HCT116 (cell line): ENCODE results near the gene RSRC1. TPM values are rescaled to one million over a fixed set of nuclear protein-coding genes. Genes with fewer than 3 reads are reported as not detected.

Source experiments
- ATAC-seq: fragments of 200-7000 bp; cut with Tn5 transposase; 2 replicates; pipeline ENCODE4 v1.9.1; 2020; ENCODE audit warnings: mild to moderate bottlenecking, moderate library complexity
- BruUV-seq: library from RNA; stranded (reverse); fragments of 400-500 nt; replicated peaks from 2 replicates; lab custom pipeline; 2021; lab: Mats Ljungman, UMichigan
- CTCF ChIA-PET: fragments of 300-600 bp; sonication (Branson Sonifier 250); formaldehyde crosslinking; loops from one replicate; lab custom pipeline; 2021; ENCODE audit warnings: antibody characterized with exemption; lab: Charles Lee
- POLR2A ChIA-PET: fragments of 300-600, 350-600 bp; sonication (Branson Sonifier 250); formaldehyde crosslinking; loops from one replicate; lab custom pipeline; 2021; ENCODE audit warnings: antibody characterized with exemption; lab: Charles Lee
- RAD21 ChIA-PET, 2 experiments: fragments of 300-600 bp; sonication (Branson Sonifier 250); formaldehyde crosslinking; loops; one replicate each; lab custom pipeline; 2023; ENCODE audit warnings: low total read pairs in 2 of 2; ENCODE audit not compliant: uncharacterized antibody in 2 of 2, unreplicated experiment in 2 of 2, low non-redundant PET in 1 of 2; lab: Charles Lee
- DNase-seq: peaks from one replicate; pipeline ENCODE4 v3.0.0-alpha.2; 2010; ENCODE audit warnings: low read depth, low spot score
- H2AFZ ChIP-seq: fragments of 200-600 bp; shearing (Covaris generic), sonication (generic); 2 replicates; pipeline ENCODE4 v1.6.1; 2017; ENCODE audit warnings: low read depth, mixed run types, mixed read lengths, antibody characterized with exemption, low read length; ENCODE audit not compliant: poor library complexity, severe bottlenecking
- H3K27ac ChIP-seq: 2 replicates; pipeline ENCODE4 v1.5.1; 2012; ENCODE audit warnings: low read depth, low read length
- H3K27me3 ChIP-seq: fragments of 200-600 bp; sonication (generic); 2 replicates; pipeline ENCODE4 v1.6.1; 2016; ENCODE audit warnings: mixed run types, low read length, mixed read lengths; ENCODE audit not compliant: insufficient read depth
- H3K36me3 ChIP-seq, 2 experiments: fragments of 200-500 bp in 1 of 2; fragments of 200-600 bp in 1 of 2; sonication (Bioruptor generic) in 1 of 2; sonication (generic) in 1 of 2; 2 replicates each; pipeline versions ENCODE4 v1.5.1 to v1.6.1; 2014 to 2016; ENCODE audit warnings: low read length in 2 of 2, inconsistent platforms in 1 of 2, mixed read lengths in 1 of 2, mixed run types in 1 of 2; ENCODE audit not compliant: insufficient read depth in 2 of 2, control insufficient read depth in 1 of 2
- H3K4me1 ChIP-seq, 2 experiments: fragments of 200-600 bp in 1 of 2; sonication (generic) in 1 of 2; 2 replicates each; pipeline versions ENCODE4 v1.5.1 to v1.6.1; 2012 to 2017; ENCODE audit warnings: low read length in 2 of 2, inconsistent platforms in 1 of 2, mild to moderate bottlenecking in 1 of 2, mixed read lengths in 1 of 2, mixed run types in 1 of 2, moderate library complexity in 1 of 2; ENCODE audit not compliant: insufficient read depth in 2 of 2, control insufficient read depth in 1 of 2
- H3K4me2 ChIP-seq: fragments of 200-600 bp; sonication (generic); 2 replicates; pipeline ENCODE4 v1.6.1; 2017; ENCODE audit warnings: mixed run types, low read length, mixed read lengths
- H3K4me3 ChIP-seq, 2 experiments: fragments of 200-600 bp in 1 of 2; sonication (generic) in 1 of 2; replicated peaks in 1 of 2; 2 replicates each; pipeline ENCODE4 v1.5.1; 2011 to 2016; ENCODE audit warnings: low read length in 2 of 2, control low read depth in 1 of 2, low read depth in 1 of 2, mild to moderate bottlenecking in 1 of 2, mixed read lengths in 1 of 2, mixed run types in 1 of 2
- H3K79me2 ChIP-seq: fragments of 200-600 bp; sonication (generic); 2 replicates; pipeline ENCODE4 v1.6.1; 2017; ENCODE audit warnings: mild to moderate bottlenecking, mixed run types, low read length, moderate library complexity, mixed read lengths; ENCODE audit not compliant: insufficient read depth
- H3K9ac ChIP-seq: fragments of 200-600 bp; sonication (generic); 2 replicates; pipeline ENCODE4 v1.6.1; 2016; ENCODE audit warnings: low read length, mixed read lengths
- H3K9me2 ChIP-seq: fragments of 200-600 bp; sonication (generic), shearing (Covaris generic); 2 replicates; pipeline ENCODE4 v1.6.1; 2017; ENCODE audit warnings: mixed run types, mild to moderate bottlenecking, moderate library complexity; ENCODE audit not compliant: insufficient read depth
- H3K9me3 ChIP-seq, 2 experiments: fragments of 200-500 bp in 1 of 2; fragments of 200-600 bp in 1 of 2; sonication (Bioruptor generic) in 1 of 2; sonication (generic) in 1 of 2; 2 replicates each; pipeline ENCODE4 v1.6.1; 2014 to 2017; ENCODE audit warnings: low read length in 2 of 2, mixed read lengths in 2 of 2, inconsistent platforms in 1 of 2, low read depth in 1 of 2, mild to moderate bottlenecking in 1 of 2, mixed run types in 1 of 2, moderate library complexity in 1 of 2; ENCODE audit not compliant: control insufficient read depth in 1 of 2, insufficient read depth in 1 of 2
- H4K20me1 ChIP-seq: fragments of 200-600 bp; sonication (generic), shearing (Covaris generic); 2 replicates; pipeline ENCODE4 v1.6.1; 2017; ENCODE audit warnings: mixed run types, mild to moderate bottlenecking, moderate library complexity; ENCODE audit not compliant: insufficient read depth
- CBX3 ChIP-seq: IDR thresholded peaks from 2 replicates; pipeline ENCODE4 v1.6.1; 2012; ENCODE audit warnings: low read depth
- EGR1 ChIP-seq: IDR thresholded peaks from 2 replicates; pipeline ENCODE4 v1.6.1; 2012; ENCODE audit warnings: low read depth
- EZH2 ChIP-seq: fragments of 200-600 bp; sonication (generic); IDR thresholded peaks from 2 replicates; pipeline ENCODE4 v1.6.1; 2017; ENCODE audit warnings: antibody characterized with exemption, mixed run types
- FOSL1 ChIP-seq: IDR thresholded peaks from 2 replicates; pipeline ENCODE4 v1.6.1; 2012; ENCODE audit warnings: low read depth
- JUND ChIP-seq: IDR thresholded peaks from 2 replicates; pipeline ENCODE4 v1.6.1; 2012
- SP1 ChIP-seq: IDR thresholded peaks from 2 replicates; pipeline ENCODE4 v1.6.1; 2012; ENCODE audit warnings: low read depth
- TCF7L2 ChIP-seq: IDR thresholded peaks from 2 replicates; pipeline ENCODE4 v1.7.0; 2011; ENCODE audit warnings: borderline replicate concordance, inconsistent platforms; ENCODE audit not compliant: insufficient read depth, insufficient read length; ENCODE audit errors: extremely low read depth
- YY1 ChIP-seq: IDR thresholded peaks from 2 replicates; pipeline ENCODE4 v1.6.1; 2011; ENCODE audit warnings: low read length, low read depth, moderate library complexity, mild to moderate bottlenecking; ENCODE audit not compliant: insufficient replicate concordance; ENCODE audit errors: extremely low read depth
- ZFX ChIP-seq: fragments of 450-650 bp; IDR thresholded peaks from 2 replicates; pipeline ENCODE4 v1.6.1; 2017
- intact Hi-C: fragments of 100-400 bp; cut with micrococcal nuclease; formaldehyde crosslinking; loops from 2 replicates; pipeline ENCODE4 v1.10.0; 2022
- total RNA-seq: library from RNA; stranded (reverse); gene quantifications from one replicate; pipeline ENCODE4 v1.2.1, GENCODE V29; 2021; ENCODE audit not compliant: unreplicated experiment
- TF ChIP-seq, protein P1 (sequence below): IDR thresholded peaks from 2 replicates; pipeline ENCODE4 v1.6.1; 2012
- TF ChIP-seq, protein P2 (sequence below): IDR thresholded peaks from 2 replicates; pipeline ENCODE4 v1.6.1; 2011; ENCODE audit warnings: mild to moderate bottlenecking, low read length, moderate library complexity; ENCODE audit not compliant: insufficient replicate concordance; ENCODE audit errors: extremely low read depth

Gene RSRC1
- total RNA-seq, 1 experiment from 2014 or later = 37.1 TPM

DNA sequence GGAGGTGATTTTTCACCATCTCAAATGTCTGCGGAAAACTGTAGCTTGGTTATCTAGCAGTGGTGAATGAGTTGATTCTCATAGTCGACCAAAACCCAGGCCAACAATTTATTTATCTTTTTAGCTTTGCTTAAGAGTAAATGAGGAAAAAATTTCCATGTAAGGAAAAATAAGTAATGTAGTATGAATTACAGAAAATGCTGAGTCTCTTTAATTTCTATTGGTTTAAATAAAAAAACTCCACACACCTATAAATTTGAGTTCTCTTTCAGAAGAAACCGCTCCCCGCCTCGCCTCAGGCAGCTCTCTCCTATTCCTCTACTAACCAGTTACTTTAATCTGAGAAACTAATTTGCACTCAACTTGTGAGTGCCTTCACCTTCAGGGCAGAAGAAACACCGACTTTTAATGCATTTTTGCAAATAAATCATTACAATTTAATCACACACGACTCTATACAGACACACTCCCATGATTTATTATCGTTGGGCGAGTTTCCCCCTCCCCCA lies 540 bp upstream of the RSRC1 start:
- Histone ChIP-seq H3K9me3 (no peaks in the 10 kb centered on the region), H3K4me3 (peak overlapping the region; percentile 70 to 84), H3K4me2 (peak overlapping the region; percentile 91), H3K27me3 (no peaks in the 10 kb centered on the region), H3K36me3 (no peaks in the 10 kb centered on the region), H2AFZ (peak overlapping the region; percentile 86)
- no TSS peak for BruUV-seq
- ATAC-seq (no peak), DNase-seq (no peak)
- ChIA-PET CTCF (interaction anchor here (1.3 kb wide), 2 partner anchors 325 to 503 kb away, joined by 3 to 4 read pairs; no protein-coding TSS in a partner anchor), POLR2A (interaction anchor here (1.1 to 1.2 kb wide), 4 partner anchors 10 to 34 kb away, joined by 3 to 4 read pairs (median 4); no protein-coding TSS in a partner anchor)
- intact Hi-C loops = loop anchor here (10.0 kb wide), 1 partner anchor 205 kb away; no protein-coding TSS in a partner anchor
- TF ChIP-seq, protein P1, sequence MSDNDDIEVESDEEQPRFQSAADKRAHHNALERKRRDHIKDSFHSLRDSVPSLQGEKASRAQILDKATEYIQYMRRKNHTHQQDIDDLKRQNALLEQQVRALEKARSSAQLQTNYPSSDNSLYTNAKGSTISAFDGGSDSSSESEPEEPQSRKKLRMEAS = no peak
- TF ChIP-seq JUND (no peak), YY1 (no peak), FOSL1 (no peak), ZFX (no peak), CBX3 (no peak), EZH2 (no peak), SP1 (no peak), EGR1 (no peak), TCF7L2 (no peak)
- TF ChIP-seq, protein P2, sequence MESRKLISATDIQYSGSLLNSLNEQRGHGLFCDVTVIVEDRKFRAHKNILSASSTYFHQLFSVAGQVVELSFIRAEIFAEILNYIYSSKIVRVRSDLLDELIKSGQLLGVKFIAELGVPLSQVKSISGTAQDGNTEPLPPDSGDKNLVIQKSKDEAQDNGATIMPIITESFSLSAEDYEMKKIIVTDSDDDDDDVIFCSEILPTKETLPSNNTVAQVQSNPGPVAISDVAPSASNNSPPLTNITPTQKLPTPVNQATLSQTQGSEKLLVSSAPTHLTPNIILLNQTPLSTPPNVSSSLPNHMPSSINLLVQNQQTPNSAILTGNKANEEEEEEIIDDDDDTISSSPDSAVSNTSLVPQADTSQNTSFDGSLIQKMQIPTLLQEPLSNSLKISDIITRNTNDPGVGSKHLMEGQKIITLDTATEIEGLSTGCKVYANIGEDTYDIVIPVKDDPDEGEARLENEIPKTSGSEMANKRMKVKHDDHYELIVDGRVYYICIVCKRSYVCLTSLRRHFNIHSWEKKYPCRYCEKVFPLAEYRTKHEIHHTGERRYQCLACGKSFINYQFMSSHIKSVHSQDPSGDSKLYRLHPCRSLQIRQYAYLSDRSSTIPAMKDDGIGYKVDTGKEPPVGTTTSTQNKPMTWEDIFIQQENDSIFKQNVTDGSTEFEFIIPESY = no peak
- TF ChIP-seq, all 23 proteins: peak for 0
- no peaks in the 10 kb centered on the region for H3K9me2 ChIP-seq
- H3K4me1 ChIP-seq = peaks cover 0 to 28% of the 10 kb centered on the region in 2 experiments; a peak in 2 of 4 replicates
- H3K79me2 ChIP-seq = peaks cover 40% of the 10 kb centered on the region
- peak overlapping the region; percentile 77 for H3K27ac ChIP-seq
- H4K20me1 ChIP-seq = no peaks in the 10 kb centered on the region
- RAD21 ChIA-PET = no interaction called here
- peak overlapping the region; percentile 83 for H3K9ac ChIP-seq
